Ascending aorta (tissue), 2 donors: ENCODE data around the gene NPAS3. TPM values are rescaled to one million over a fixed set of nuclear protein-coding genes. Genes with fewer than 3 reads are reported as not detected.

Experiments
- DNase-seq, 2 donors: peaks; one replicate each; pipeline ENCODE4 v3.0.0-alpha.2; 2019; ENCODE audit warnings: low spot score in 2 of 2
- H3K27ac ChIP-seq, 2 donors: fragments of 200-600 bp; sonication (generic); one replicate each; pipeline ENCODE4 v1.5.1; 2016 to 2017; ENCODE audit warnings: mild to moderate bottlenecking in 1 of 2
- H3K27me3 ChIP-seq: fragments of 200-600 bp; sonication (generic); one replicate; pipeline ENCODE4 v1.5.1; 2017
- H3K36me3 ChIP-seq, 2 donors: fragments of 200-600 bp; sonication (generic); one replicate each; pipeline ENCODE4 v1.5.1; 2016
- H3K4me1 ChIP-seq, 2 donors: fragments of 200-600 bp; sonication (generic); one replicate each; pipeline ENCODE4 v1.5.1; 2016 to 2017; ENCODE audit warnings: mild to moderate bottlenecking in 1 of 2
- H3K4me3 ChIP-seq, 2 donors: fragments of 200-600 bp; sonication (generic); one replicate each; pipeline ENCODE4 v1.5.1; 2016 to 2017; ENCODE audit warnings: mild to moderate bottlenecking in 1 of 2
- H3K9me3 ChIP-seq, 2 donors: fragments of 200-600 bp; sonication (generic); one replicate each; pipeline ENCODE4 v1.5.1; 2016
- CTCF ChIP-seq, 3 experiments: fragments of 200-600 bp in 2 of 3; fragments of 450-650 bp in 1 of 3; sonication (generic) in 2 of 3; IDR thresholded peaks; one replicate each; pipeline ENCODE4 v1.5.1; 2016 to 2019; ENCODE audit warnings: antibody characterized with exemption in 3 of 3, mild to moderate bottlenecking in 1 of 3, moderate library complexity in 1 of 3
- intact Hi-C: fragments of 100-400 bp; cut with DNase I; formaldehyde crosslinking; loops from one replicate; pipeline ENCODE4 v1.15.1; 2023
- total RNA-seq: library from RNA; depleted of rRNA; stranded (reverse); fragments of >200 nt; gene quantifications from one replicate; pipeline ENCODE4 v1.1.0, GENCODE V29; 2016

Gene NPAS3
- total RNA-seq, 1 donor from 2014 or later, result not detected

- Histone ChIP-seq H3K9me3 (no peaks in the 10 kb centered on the region), H3K4me1 (no peaks in the 10 kb centered on the region), H3K27me3 (no peaks in the 10 kb centered on the region), H3K27ac (no peak overlapping the region), H3K36me3 (no peaks in the 10 kb centered on the region), H3K4me3 (no peak overlapping the region)
- intact Hi-C loops, result no loop called here
- no peak for DNase-seq
- TF ChIP-seq CTCF (IDR thresholded peaks at IDR 0.05), result no peak
Observed at GRCh38 chr14:33576014-33576413, 637.3 kb downstream of the NPAS3 start.

GRCh38 chr14:33578461-33579216 is 640.0 kb downstream of the NPAS3 start:
- H3K27ac ChIP-seq, result no peak overlapping the region
- no peak for DNase-seq
- no peak for TF ChIP-seq CTCF (IDR thresholded peaks at IDR 0.05)
- no peaks in the 10 kb centered on the region for H3K36me3 ChIP-seq
- H3K4me3 ChIP-seq, result no peak overlapping the region
- H3K9me3 ChIP-seq, result no peaks in the 10 kb centered on the region
- no peaks in the 10 kb centered on the region for H3K4me1 ChIP-seq
- no peaks in the 10 kb centered on the region for H3K27me3 ChIP-seq
- intact Hi-C loops, result no loop called here

- Histone ChIP-seq H3K27me3 (no peaks in the 10 kb centered on the region), H3K27ac (no peak overlapping the region), H3K36me3 (no peaks in the 10 kb centered on the region), H3K4me3 (no peak overlapping the region), H3K9me3 (no peaks in the 10 kb centered on the region), H3K4me1 (no peaks in the 10 kb centered on the region)
- DNase-seq, result no peak
- no peak for TF ChIP-seq CTCF (IDR thresholded peaks at IDR 0.05)
- intact Hi-C loops, result no loop called here
Observed at GRCh38 chr14:33580231-33580749, 641.6 kb downstream of the NPAS3 start.

GRCh38 chr14:33580841-33581240 is 642.2 kb downstream of the NPAS3 start:
- Histone ChIP-seq H3K36me3 (no peaks in the 10 kb centered on the region), H3K9me3 (no peaks in the 10 kb centered on the region), H3K27ac (no peak overlapping the region), H3K4me1 (no peaks in the 10 kb centered on the region), H3K27me3 (no peaks in the 10 kb centered on the region), H3K4me3 (no peak overlapping the region)
- TF ChIP-seq CTCF (IDR thresholded peaks at IDR 0.05), result no peak
- intact Hi-C loops, result no loop called here
- DNase-seq, result no peak

GRCh38 chr14:33584697-33585096 is 646.0 kb downstream of the NPAS3 start:
- Histone ChIP-seq H3K9me3 (no peaks in the 10 kb centered on the region), H3K4me3 (no peak overlapping the region), H3K27ac (no peak overlapping the region), H3K27me3 (no peaks in the 10 kb centered on the region), H3K36me3 (no peaks in the 10 kb centered on the region), H3K4me1 (no peaks in the 10 kb centered on the region)
- TF ChIP-seq CTCF (IDR thresholded peaks at IDR 0.05), result no peak
- DNase-seq, result no peak
- intact Hi-C loops, result no loop called here
